Fibroblast of skin of right biceps (primary cell): ENCODE results near the gene SLC9C1.
"Not testable (repeated sequence)": the region's sequence is repeated elsewhere in the genome, so short reads cannot be mapped to it uniquely, and the experiment has no call there.

Experiments
- DNase-seq: peaks from one replicate; pipeline ENCODE4 v3.0.0-alpha.2; 2013

SLC9C1 gene

DNA sequence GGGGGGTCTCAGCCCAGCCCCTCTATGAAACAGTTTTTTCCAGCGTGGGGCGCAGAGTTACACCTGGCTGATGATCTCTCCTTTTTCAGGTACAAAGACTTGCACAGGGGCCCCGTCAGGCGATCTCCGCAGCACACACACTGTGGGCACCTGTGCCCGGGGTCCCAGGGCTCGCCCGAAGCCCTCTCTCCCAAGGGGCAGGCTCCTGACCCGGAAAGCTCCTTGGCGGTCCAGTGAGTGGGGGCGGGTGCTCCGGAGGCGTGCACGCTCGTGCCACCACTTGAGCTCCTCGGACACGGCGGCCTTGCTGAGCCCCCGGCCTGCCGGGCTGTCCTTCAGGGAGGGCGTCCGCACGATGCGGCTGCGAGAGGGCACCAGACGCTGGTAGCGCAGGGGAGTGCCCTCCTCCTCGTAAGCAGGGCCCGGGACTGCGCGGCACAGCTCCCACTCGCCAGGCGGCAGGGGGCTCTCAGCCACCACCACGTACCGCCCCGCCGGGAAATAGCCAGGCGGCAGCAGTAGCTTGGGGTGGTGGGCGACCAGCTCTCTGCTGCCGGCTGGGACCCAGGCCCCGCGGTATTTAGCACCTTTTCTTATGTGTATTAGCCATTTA is 108.5 kb downstream of the SLC9C1 start:
- DNase-seq, result not testable (repeated sequence)

DNA sequence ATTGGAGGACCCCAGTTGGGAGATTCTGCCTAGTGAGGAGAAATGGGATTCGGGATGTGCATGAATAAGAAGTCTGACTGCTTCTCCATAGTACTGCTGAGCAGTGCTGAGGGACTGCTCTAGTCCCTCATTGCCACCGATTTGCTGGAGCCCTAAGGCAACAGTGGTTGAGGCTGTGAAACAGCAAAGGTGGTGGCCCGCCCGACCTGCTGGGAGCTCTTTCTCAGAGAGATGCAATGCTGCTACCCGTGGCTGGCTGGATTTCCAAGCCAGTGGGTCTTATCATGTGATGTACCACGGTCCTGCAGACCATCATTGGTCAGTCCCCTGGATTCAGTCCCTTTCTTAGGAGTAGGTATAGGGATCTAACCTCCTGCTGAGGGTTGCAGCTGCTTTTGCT is 118.4 kb downstream of the SLC9C1 start:
- no peak for DNase-seq

- DNase-seq, result no peak
Measured at GRCh38 chr3:112175037-112175436, 119.0 kb downstream of the SLC9C1 start.

DNA sequence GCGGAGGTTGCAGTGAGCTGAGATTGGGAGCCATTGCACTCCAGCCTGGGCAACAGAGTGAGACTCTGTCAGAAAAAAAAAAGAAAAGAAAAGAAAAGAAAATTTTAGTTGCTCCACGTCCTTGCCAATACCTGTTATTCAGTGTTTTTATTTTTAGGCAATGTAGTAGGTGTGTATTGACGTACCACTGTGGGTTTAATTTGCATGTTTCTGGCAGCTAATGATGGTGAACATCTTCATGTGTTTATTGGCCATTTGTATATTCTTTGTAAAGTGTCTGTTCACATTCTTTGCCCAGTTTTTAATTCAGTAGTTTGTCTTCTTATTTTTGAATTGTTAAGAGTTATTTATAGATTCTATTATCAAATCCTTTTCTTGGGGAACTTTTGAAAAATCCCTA is 122.9 kb downstream of the SLC9C1 start:
- DNase-seq, result no peak

GRCh38 chr3:112170046-112170445 is 124.0 kb downstream of the SLC9C1 start:
- DNase-seq, result no peak

DNA sequence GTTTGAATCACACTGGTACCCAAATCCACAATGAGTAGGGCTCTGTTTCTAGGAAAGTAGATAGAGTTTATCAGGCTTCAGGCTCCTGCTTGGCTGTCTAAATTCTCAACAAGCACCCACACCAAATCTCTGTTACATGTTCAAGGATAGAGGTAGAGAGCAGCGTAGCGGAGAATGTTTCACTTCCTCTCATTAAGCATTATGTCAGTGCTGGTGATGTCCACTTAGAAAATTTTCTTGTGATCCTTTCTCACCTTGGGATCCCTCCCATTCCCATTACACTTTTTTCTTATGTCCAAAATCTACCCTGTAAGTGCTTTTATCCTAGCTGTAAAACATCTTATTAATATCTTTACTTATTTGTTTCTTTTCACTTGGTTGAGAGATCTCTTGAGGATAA is 126.3 kb downstream of the SLC9C1 start:
- DNase-seq, result no peak

- no peak for DNase-seq
Measured at GRCh38 chr3:112149136-112149535, 144.9 kb downstream of the SLC9C1 start.

GRCh38 chr3:112143689-112144088 is 150.3 kb downstream of the SLC9C1 start:
- DNase-seq, result no peak

DNA sequence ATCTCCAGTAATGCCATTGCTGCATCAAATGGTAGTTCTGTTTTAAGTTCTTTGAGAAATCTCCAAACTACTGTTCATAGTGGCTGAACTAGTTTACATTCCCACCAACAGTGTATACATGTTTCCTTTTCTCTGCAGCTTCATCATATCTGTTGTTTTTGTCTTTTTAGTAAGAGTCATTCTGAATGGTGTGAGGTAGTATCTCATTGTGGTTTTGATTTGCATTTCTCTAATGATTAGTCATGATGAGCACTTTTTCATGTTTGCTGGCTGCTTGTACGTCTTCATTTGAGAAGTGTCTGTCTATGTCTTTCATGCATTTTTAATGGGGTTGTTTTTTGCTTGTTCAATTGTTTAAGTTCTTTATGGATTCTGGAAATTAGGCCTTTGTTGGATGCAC is 150.8 kb downstream of the SLC9C1 start:
- no peak for DNase-seq

- DNase-seq, result no peak
Measured at GRCh38 chr3:112141293-112141692, 152.7 kb downstream of the SLC9C1 start.

GRCh38 chr3:112140584-112140983 is 153.4 kb downstream of the SLC9C1 start:
- no peak for DNase-seq

DNA sequence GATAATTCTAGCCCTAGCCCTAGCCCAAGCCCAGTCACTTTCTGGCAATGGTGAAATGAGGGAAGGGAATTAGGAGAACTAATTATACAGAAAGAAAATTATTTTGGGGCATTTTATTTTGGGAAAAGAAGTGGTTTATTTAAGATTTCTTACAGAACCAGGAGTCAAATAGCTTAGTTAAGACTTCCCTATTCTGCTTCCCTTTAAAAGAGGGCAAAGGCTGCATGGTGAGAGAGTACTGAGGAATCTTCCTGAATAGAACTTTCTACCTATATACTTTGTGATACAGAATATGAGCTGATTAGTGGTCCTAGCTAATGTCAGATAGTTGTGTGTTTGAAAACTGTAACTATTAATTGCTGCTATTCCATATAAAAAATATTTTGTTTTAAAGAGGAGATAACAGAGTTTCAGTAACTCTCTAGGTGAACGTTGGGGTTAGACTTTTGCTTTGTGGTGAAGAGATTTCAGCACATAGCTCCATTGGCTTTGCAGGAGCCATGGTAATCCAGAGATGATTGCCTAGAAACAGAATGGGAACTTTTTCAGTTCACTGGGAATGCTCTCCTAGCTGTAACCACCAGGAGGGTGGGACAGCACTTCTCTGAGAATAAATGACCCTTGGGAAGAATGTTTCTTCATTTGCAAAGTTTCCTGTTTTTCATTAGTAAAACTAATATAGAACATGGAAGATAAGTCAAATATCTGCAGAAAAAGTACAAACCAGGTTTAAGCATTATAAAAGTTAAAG is 155.6 kb downstream of the SLC9C1 start:
- DNase-seq, result no peak

GRCh38 chr3:112137781-112138180 is 156.2 kb downstream of the SLC9C1 start:
- DNase-seq, result no peak

DNA sequence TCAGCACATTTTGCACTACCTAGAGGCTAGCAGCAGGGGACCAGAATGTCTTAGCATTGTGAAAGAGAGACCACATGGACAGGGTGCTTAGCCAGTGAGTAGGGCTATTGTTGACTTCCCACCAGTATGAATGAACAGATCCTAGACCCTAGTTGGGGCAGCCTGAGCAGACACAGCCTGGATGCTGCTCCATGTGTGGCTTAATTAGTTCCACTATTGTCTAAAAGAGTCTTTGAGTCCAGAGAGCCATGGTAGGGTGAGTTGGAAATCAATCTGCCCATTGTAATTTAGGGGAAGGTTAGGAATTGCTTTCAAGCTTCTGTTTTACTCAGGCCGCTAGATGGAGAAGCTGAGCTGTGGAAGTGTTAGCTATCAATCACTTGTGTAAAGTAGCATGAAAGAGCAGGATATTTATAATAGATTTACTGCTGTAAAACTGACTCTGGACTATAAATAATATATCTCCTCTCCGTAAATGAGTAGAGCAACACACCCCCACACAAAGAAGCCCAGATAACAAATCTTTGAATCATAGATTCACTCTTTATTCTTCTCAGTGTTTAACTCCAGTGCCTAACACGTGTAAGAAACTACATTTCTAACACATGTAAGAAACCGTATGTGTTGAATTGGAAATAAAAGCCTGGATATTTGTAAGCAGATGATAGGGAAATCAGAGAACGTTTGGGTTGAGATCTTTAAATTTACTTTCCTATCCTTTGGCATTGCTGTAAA is 156.9 kb downstream of the SLC9C1 start:
- peak; percentile 38 for DNase-seq

- no peak for DNase-seq
Measured at GRCh38 chr3:112136046-112136445, 158.0 kb downstream of the SLC9C1 start.

GRCh38 chr3:112134335-112135124 is 159.5 kb downstream of the SLC9C1 start:
- DNase-seq, result no peak

GRCh38 chr3:112133626-112134334 is 160.2 kb downstream of the SLC9C1 start:
- no peak for DNase-seq

GRCh38 chr3:112132975-112133448 is 161.0 kb downstream of the SLC9C1 start, which contains the start of gene GCSAM:
GCSAM (minus strand) TSS chr3:112133248; CDS start chr3:112133120, 128 bp downstream.
- no peak for DNase-seq

GRCh38 chr3:112132554-112132953 is 161.5 kb downstream of the SLC9C1 start:
- DNase-seq, result no peak

GRCh38 chr3:112132088-112132487 is 161.9 kb downstream of the SLC9C1 start:
- DNase-seq, result no peak

GRCh38 chr3:112131111-112131510 is 162.9 kb downstream of the SLC9C1 start:
- DNase-seq, result no peak

GRCh38 chr3:112130638-112130993 is 163.4 kb downstream of the SLC9C1 start:
- DNase-seq, result no peak
